Measurements from ENCODE around the gene CBARP. TPM values are rescaled to one million over a fixed set of nuclear protein-coding genes. Genes with fewer than 3 reads are reported as not detected.

The CBARP gene
- total and polyA plus RNA-seq, 2 of the 13 experiments (the other 11 are each of a cell fraction or from before 2014, with no cell fraction given): 1.2 to 1.4 TPM

GRCh38 chr19:1249298-1249989 lies 11.6 kb upstream of the CBARP start (continued):
- TF ChIP-seq ZNF468 (CRISPR knock-in tag; IDR thresholded peaks at IDR 0.05) (no peak), CBX1 (IDR thresholded peaks at IDR 0.05; ENCODE audit: low read depth) (no peak), RBM22 (optimal IDR thresholded peaks at IDR 0.05; ENCODE audit: low read length) (no peak), ZNF256 (CRISPR knock-in tag; conservative IDR thresholded peaks at IDR 0.05) (no peak), PAXIP1 (CRISPR knock-in tag; conservative IDR thresholded peaks at IDR 0.05) (peak; percentile 58), HMGXB4 (CRISPR knock-in tag; IDR thresholded peaks at IDR 0.05; ENCODE audit: borderline replicate concordance in 1 of 2, low read depth in 1 of 2) (peak in 1 of 2 experiments; percentile 21; a peak in 1 of 4 replicates), SP5 (CRISPR knock-in tag; IDR thresholded peaks at IDR 0.05; ENCODE audit: borderline replicate concordance, low read depth) (0 out of 2 replicates have a peak, but pooled peaks have one; percentile 15), ZBTB34 (CRISPR knock-in tag; IDR thresholded peaks at IDR 0.05) (0 out of 2 replicates have a peak, but pooled peaks have one; percentile 28), SOX6 (IDR thresholded peaks at IDR 0.05) (no peak), SOX6 (CRISPR knock-in tag; IDR thresholded peaks at IDR 0.05) (peak; percentile 87), ZNF747 (CRISPR knock-in tag; IDR thresholded peaks at IDR 0.05; ENCODE audit: borderline replicate concordance) (no peak), NFYC (CRISPR knock-in tag; IDR thresholded peaks at IDR 0.05) (peak; percentile 31; the same call in 1 of the 2 replicates), GABPB1 (CRISPR knock-in tag; IDR thresholded peaks at IDR 0.05) (peak; percentile 89), HCFC1 (IDR thresholded peaks at IDR 0.05; ENCODE audit: low read depth, low read length) (no peak), GLMP (CRISPR knock-in tag; IDR thresholded peaks at IDR 0.05; ENCODE audit: borderline replicate concordance) (no peak), E2F1 (CRISPR knock-in tag; IDR thresholded peaks at IDR 0.05) (0 out of 2 replicates have a peak, but pooled peaks have one; percentile 42), DR1 (CRISPR knock-in tag; IDR thresholded peaks at IDR 0.05) (peak; percentile 40; the same call in 1 of the 2 replicates), HDAC1 (CRISPR knock-in tag; IDR thresholded peaks at IDR 0.05) (peak; percentile 60; the same call in 1 of the 2 replicates), ZNF138 (CRISPR knock-in tag; IDR thresholded peaks at IDR 0.05; ENCODE audit: low read depth) (0 out of 2 replicates have a peak, but pooled peaks have one; percentile 40), TAF1 (CRISPR knock-in tag; IDR thresholded peaks at IDR 0.05) (peak; percentile 82)
